ENCODE data around the gene DCAF12.

Gene DCAF12

GRCh38 chr9:34124926-34125325, 1.6 kb downstream of the DCAF12 start:
- no peak for DNase-seq

- DNase-seq = no peak
These were observed 2.4 kb downstream of the DCAF12 start for GRCh38 chr9:34124099-34124498.

- DNase-seq = no peak
These were observed 2.8 kb downstream of the DCAF12 start for GRCh38 chr9:34123682-34124081.

- DNase-seq = no peak
These were observed 4.5 kb downstream of the DCAF12 start for GRCh38 chr9:34121996-34122395.

- DNase-seq = no peak
These were observed 6.8 kb downstream of the DCAF12 start for GRCh38 chr9:34119713-34120112.

- DNase-seq = no peak
These were observed 12.1 kb downstream of the DCAF12 start for GRCh38 chr9:34114436-34114835.

GRCh38 chr9:34106110-34106509, 20.4 kb downstream of the DCAF12 start:
- DNase-seq = no peak

- DNase-seq = no peak
These were observed 23.7 kb downstream of the DCAF12 start for GRCh38 chr9:34102796-34103195.

GRCh38 chr9:34098307-34098706, 28.2 kb downstream of the DCAF12 start:
- DNase-seq = no peak

GRCh38 chr9:34097865-34098264, 28.6 kb downstream of the DCAF12 start:
- no peak for DNase-seq

GRCh38 chr9:34096751-34097150, 29.7 kb downstream of the DCAF12 start:
- DNase-seq = no peak

- no peak for DNase-seq
These were observed 32.9 kb downstream of the DCAF12 start for GRCh38 chr9:34093578-34093977.

GRCh38 chr9:34089311-34089710, 37.2 kb downstream of the DCAF12 start:
- DNase-seq = no peak

GRCh38 chr9:34087370-34087769, 39.1 kb downstream of the DCAF12 start:
- no peak for DNase-seq

- no peak for DNase-seq
These were observed 39.6 kb downstream of the DCAF12 start for GRCh38 chr9:34086864-34087263.

- no peak for DNase-seq
These were observed 40.7 kb downstream of the DCAF12 start for GRCh38 chr9:34085581-34086500.

- DNase-seq = no peak
These were observed 41.9 kb downstream of the DCAF12 start for GRCh38 chr9:34084562-34084961.

- DNase-seq = no peak
These were observed 47.3 kb downstream of the DCAF12 start for GRCh38 chr9:34079181-34079580.

GRCh38 chr9:34072868-34073590, 53.5 kb downstream of the DCAF12 start:
- no peak for DNase-seq

- no peak for DNase-seq
These were observed 54.1 kb downstream of the DCAF12 start for GRCh38 chr9:34072410-34072809.

GRCh38 chr9:34070606-34071324, 55.7 kb downstream of the DCAF12 start:
- DNase-seq = no peak

- DNase-seq = no peak
These were observed 56.7 kb downstream of the DCAF12 start for GRCh38 chr9:34069831-34070230.

GRCh38 chr9:34065541-34065940, 61.0 kb downstream of the DCAF12 start:
- DNase-seq = no peak
